ENCODE measurements around the gene TASOR.

TASOR gene

GRCh38 chr3:56677286-56677685 lies 5.8 kb downstream of the TASOR start:
- peaks cover 4 to 51% (median 14%) of the 10 kb centered on the region in 10 experiments; a peak in 14 of 20 replicates for H3K4me1 ChIP-seq
- H3K9ac ChIP-seq: no peak overlapping the region
- peaks cover 35 to 78% (median 62%) of the 10 kb centered on the region in 11 experiments for H3K36me3 ChIP-seq
- H3K27me3 ChIP-seq: no peaks in the 10 kb centered on the region
- H4K20me1 ChIP-seq: peaks cover 0 to 70% (median 10%) of the 10 kb centered on the region in 11 experiments; a peak in 10 of 22 replicates
- peak overlapping the region in 2 of 11 experiments; percentile 15 to 90; a peak in 3 of 22 replicates for H3K4me2 ChIP-seq
- H3K27ac ChIP-seq: no peak overlapping the region
- TF ChIP-seq Cebpa-rat (IDR thresholded peaks at IDR 0.05): no peak
- no peak overlapping the region for H3K4me3 ChIP-seq
- peaks cover 0 to 34% (median 21%) of the 10 kb centered on the region in 11 experiments; a peak in 14 of 22 replicates for H3K9me3 ChIP-seq (replicated peaks in 1 of 11)

DNA sequence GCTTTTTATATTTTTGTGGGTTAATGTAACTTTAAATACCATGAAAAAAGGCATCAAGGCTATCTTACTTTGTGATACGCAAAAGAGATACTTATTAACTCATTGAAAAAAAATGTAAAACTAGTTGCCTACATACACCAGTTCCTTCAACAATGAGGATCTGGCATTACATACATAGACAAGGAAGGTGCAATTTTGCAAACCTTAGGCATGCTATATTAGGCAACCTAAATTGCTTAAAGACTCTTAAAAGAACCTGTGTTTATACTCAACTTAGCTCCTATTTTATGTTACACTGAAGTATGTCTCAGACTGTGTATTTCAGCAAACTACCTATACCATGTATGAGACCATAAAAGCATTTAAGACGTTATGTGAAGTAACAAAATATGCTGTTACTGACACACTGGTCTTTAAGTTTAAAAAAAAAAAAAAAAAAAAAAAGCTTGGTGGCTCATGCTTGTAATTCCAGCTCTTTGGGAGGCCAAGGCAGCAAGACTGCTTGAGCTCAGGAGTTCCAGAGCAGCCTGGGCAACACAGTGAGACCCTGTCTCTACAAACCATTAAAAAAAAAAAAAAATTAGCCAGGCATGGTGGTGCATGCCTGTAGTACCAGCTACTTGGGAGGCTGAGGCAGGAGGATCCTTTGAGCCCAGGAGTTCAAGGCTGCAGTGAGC lies 9.1 kb downstream of the TASOR start:
- H3K9ac ChIP-seq: no peak overlapping the region
- no peak overlapping the region for H3K4me2 ChIP-seq
- H3K4me1 ChIP-seq: peaks cover 0 to 25% (median 0%) of the 10 kb centered on the region in 10 experiments; a peak in 5 of 20 replicates
- TF ChIP-seq Cebpa-rat (IDR thresholded peaks at IDR 0.05): no peak
- no peak overlapping the region for H3K4me3 ChIP-seq
- no peak overlapping the region for H3K27ac ChIP-seq
- peaks cover 65 to 98% (median 78%) of the 10 kb centered on the region in 11 experiments for H3K36me3 ChIP-seq
- no peaks in the 10 kb centered on the region for H3K27me3 ChIP-seq
- peaks cover 0 to 96% (median 10%) of the 10 kb centered on the region in 11 experiments; a peak in 10 of 22 replicates for H4K20me1 ChIP-seq
- peaks cover 0 to 12% (median 5%) of the 10 kb centered on the region in 11 experiments; a peak in 11 of 22 replicates for H3K9me3 ChIP-seq (replicated peaks in 1 of 11)

GRCh38 chr3:56667973-56668579 lies 15.0 kb downstream of the TASOR start:
- H3K4me3 ChIP-seq: no peak overlapping the region
- H3K4me2 ChIP-seq: no peak overlapping the region
- H3K4me1 ChIP-seq: no peaks in the 10 kb centered on the region
- no peaks in the 10 kb centered on the region for H3K27me3 ChIP-seq
- H3K36me3 ChIP-seq: peaks cover 92 to 100% (median 99%) of the 10 kb centered on the region in 11 experiments
- H4K20me1 ChIP-seq: peaks cover 0 to 94% (median 0%) of the 10 kb centered on the region in 11 experiments; a peak in 5 of 22 replicates
- H3K9me3 ChIP-seq (replicated peaks in 1 of 11): no peaks in the 10 kb centered on the region
- H3K9ac ChIP-seq: no peak overlapping the region
- no peak overlapping the region for H3K27ac ChIP-seq
- TF ChIP-seq Cebpa-rat (IDR thresholded peaks at IDR 0.05): no peak

- Histone ChIP-seq H3K27ac (no peak overlapping the region), H3K4me1 (no peaks in the 10 kb centered on the region), H3K9me3 (replicated peaks in 1 of 11) (no peaks in the 10 kb centered on the region), H3K9ac (no peak overlapping the region), H4K20me1 (peaks cover 0 to 82% (median 0%) of the 10 kb centered on the region in 11 experiments; a peak in 5 of 22 replicates), H3K4me3 (no peak overlapping the region), H3K27me3 (no peaks in the 10 kb centered on the region), H3K4me2 (no peak overlapping the region), H3K36me3 (peaks cover 94 to 100% (median 99%) of the 10 kb centered on the region in 11 experiments)
- TF ChIP-seq Cebpa-rat (IDR thresholded peaks at IDR 0.05): no peak
Measured at GRCh38 chr3:56664823-56665222, 18.2 kb downstream of the TASOR start.

DNA sequence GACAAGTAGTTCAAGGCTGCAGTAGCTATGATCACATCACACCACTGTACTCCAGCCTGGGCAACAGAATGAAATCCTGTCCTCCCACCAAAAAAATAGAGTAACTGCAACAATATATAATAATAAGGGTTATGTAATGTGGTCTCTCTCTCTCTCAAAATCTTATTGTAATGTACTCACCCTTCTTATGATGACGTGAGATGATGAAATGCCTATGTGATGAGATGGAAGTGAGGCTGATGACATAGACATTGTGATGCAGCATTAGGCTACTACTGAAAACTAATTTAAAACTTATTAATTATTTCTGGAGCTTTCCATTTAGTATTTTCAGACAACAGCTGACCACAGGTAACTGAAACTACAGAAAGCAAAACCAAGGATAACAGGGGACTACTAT lies 27.4 kb downstream of the TASOR start:
- Histone ChIP-seq H3K9me3 (replicated peaks in 1 of 11) (peaks cover 0 to 15% (median 9%) of the 10 kb centered on the region in 11 experiments; a peak in 15 of 22 replicates), H3K9ac (no peak overlapping the region), H3K4me2 (no peak overlapping the region), H3K4me1 (no peaks in the 10 kb centered on the region), H3K27me3 (no peaks in the 10 kb centered on the region), H3K27ac (no peak overlapping the region), H3K36me3 (peaks cover 97 to 99% (median 98%) of the 10 kb centered on the region in 11 experiments), H4K20me1 (peaks cover 9 to 98% (median 31%) of the 10 kb centered on the region in 11 experiments; a peak in 20 of 22 replicates), H3K4me3 (no peak overlapping the region)
- no peak for TF ChIP-seq Cebpa-rat (IDR thresholded peaks at IDR 0.05)

- Histone ChIP-seq H3K9ac (no peak overlapping the region), H3K27me3 (no peaks in the 10 kb centered on the region), H4K20me1 (peaks cover 12 to 99% (median 41%) of the 10 kb centered on the region in 11 experiments; a peak in 20 of 22 replicates), H3K27ac (no peak overlapping the region), H3K4me1 (no peaks in the 10 kb centered on the region), H3K4me3 (no peak overlapping the region), H3K36me3 (peaks cover 97 to 99% (median 98%) of the 10 kb centered on the region in 11 experiments), H3K9me3 (replicated peaks in 1 of 11) (peaks cover 0 to 15% (median 9%) of the 10 kb centered on the region in 11 experiments; a peak in 15 of 22 replicates), H3K4me2 (no peak overlapping the region)
- TF ChIP-seq Cebpa-rat (IDR thresholded peaks at IDR 0.05): no peak
Measured at GRCh38 chr3:56654460-56654859, 28.6 kb downstream of the TASOR start.

GRCh38 chr3:56645407-56645806 lies 37.7 kb downstream of the TASOR start:
- no peak overlapping the region for H3K27ac ChIP-seq
- no peaks in the 10 kb centered on the region for H3K9me3 ChIP-seq (replicated peaks in 1 of 11)
- H4K20me1 ChIP-seq: peaks cover 0 to 97% (median 25%) of the 10 kb centered on the region in 11 experiments; a peak in 16 of 22 replicates
- H3K4me3 ChIP-seq: no peak overlapping the region
- H3K4me1 ChIP-seq: peaks cover 0 to 23% (median 2%) of the 10 kb centered on the region in 10 experiments; a peak in 7 of 20 replicates
- H3K9ac ChIP-seq: no peak overlapping the region
- H3K4me2 ChIP-seq: no peak overlapping the region
- H3K36me3 ChIP-seq: peaks cover 97 to 100% (median 99%) of the 10 kb centered on the region in 11 experiments
- TF ChIP-seq Cebpa-rat (IDR thresholded peaks at IDR 0.05): no peak
- no peaks in the 10 kb centered on the region for H3K27me3 ChIP-seq

DNA sequence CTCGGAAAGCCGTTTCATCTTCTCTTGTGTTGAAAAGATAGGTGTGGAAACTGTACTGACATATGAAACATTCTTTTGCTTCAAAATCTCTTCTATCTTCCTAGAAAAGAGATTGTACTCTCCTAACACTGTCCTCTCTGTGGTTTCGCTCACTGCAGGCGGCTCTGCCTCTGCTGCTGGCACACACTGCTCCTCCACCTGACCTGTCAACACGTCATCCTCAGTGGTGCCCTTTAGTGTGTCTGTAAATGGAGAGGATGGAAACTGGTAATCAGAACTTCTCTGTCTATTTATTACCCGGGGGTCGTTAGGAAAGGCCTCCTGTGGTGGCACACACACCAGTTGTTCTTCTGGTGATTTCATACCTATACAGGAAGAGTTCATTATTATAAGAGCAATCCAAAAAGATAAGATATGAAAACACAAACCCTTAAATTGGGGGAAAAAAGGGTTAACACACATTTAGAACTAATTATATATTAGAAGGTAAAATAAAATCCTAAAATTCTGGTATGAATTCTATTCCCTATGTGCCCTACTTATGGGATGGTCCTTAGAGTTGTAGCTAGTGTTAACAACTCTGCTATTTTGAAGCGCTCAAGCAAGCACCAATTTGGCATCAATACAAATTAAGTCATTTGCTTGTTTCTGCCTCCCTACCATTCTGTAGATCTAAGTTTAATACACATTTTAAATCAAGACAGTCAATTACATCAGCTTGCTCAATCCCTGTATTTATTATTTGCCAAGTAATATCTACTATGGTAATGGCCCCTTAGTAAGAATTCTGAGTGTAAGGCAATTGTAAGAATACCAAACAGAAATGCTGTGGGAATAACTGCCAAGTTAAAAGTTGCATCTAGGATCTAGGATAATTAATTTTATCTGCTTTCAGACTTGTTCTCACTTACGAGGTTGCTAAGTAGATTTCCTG lies 49.2 kb downstream of the TASOR start:
- H3K36me3 ChIP-seq: peaks cover 62 to 99% (median 88%) of the 10 kb centered on the region in 11 experiments

More for the DNA sequence above, 49.2 kb downstream of the TASOR start:
- H3K27ac ChIP-seq: no peak overlapping the region
- no peaks in the 10 kb centered on the region for H3K9me3 ChIP-seq (replicated peaks in 1 of 11)
- no peak overlapping the region for H3K4me2 ChIP-seq
- no peak for TF ChIP-seq Cebpa-rat (IDR thresholded peaks at IDR 0.05)
- peaks cover 0 to 81% (median 0%) of the 10 kb centered on the region in 11 experiments; a peak in 5 of 22 replicates for H4K20me1 ChIP-seq
- no peak overlapping the region for H3K4me3 ChIP-seq
- H3K9ac ChIP-seq: no peak overlapping the region
- no peaks in the 10 kb centered on the region for H3K27me3 ChIP-seq
- no peaks in the 10 kb centered on the region for H3K4me1 ChIP-seq
